Kidney (tissue), 14 donors: ENCODE results near the gene POU3F1. TPM values are rescaled to one million over a fixed set of nuclear protein-coding genes. Genes with fewer than 3 reads are reported as not detected.

Experiments
- DNase-seq, 5 donors: peaks; one replicate each; pipeline ENCODE4 v3.0.0-alpha.2; 2013 to 2020
- FAIRE-seq: peaks from 2 replicates; lab custom pipeline; 2012; peaks lifted over from hg19 to GRCh38; lab: Jason Lieb, UNC
- H3K27ac ChIP-seq, 2 donors: one replicate each; pipeline ENCODE4 v1.7.0; 2013; ENCODE audit warnings: low read depth in 2 of 2, low read length in 2 of 2, inconsistent platforms in 1 of 2
- H3K27me3 ChIP-seq: one replicate; pipeline ENCODE4 v1.7.1; 2013; ENCODE audit warnings: low read length, inconsistent platforms; ENCODE audit not compliant: control insufficient read depth, insufficient read depth
- H3K36me3 ChIP-seq, 3 donors: one replicate each; pipeline versions ENCODE4 v1.7.0 to v1.7.1; 2013; ENCODE audit warnings: low read length in 3 of 3, control low read depth in 1 of 3, inconsistent platforms in 1 of 3; ENCODE audit not compliant: insufficient read depth in 3 of 3, control insufficient read depth in 2 of 3
- H3K4me1 ChIP-seq, 3 donors: one replicate each; pipeline versions ENCODE4 v1.7.0 to v1.7.1; 2013; ENCODE audit warnings: low read length in 3 of 3, inconsistent platforms in 1 of 3, low read depth in 1 of 3; ENCODE audit not compliant: control insufficient read depth in 2 of 3, insufficient read depth in 2 of 3
- H3K4me3 ChIP-seq, 3 donors: one replicate each; pipeline versions ENCODE4 v1.7.0 to v1.8.1; 2013; ENCODE audit warnings: low read length in 3 of 3, control low read depth in 1 of 3, inconsistent platforms in 1 of 3
- H3K9ac ChIP-seq, 3 donors: one replicate each; pipeline versions ENCODE4 v1.7.0 to v1.7.1; 2013; ENCODE audit warnings: low read length in 3 of 3, control low read depth in 1 of 3, inconsistent platforms in 1 of 3
- H3K9me3 ChIP-seq, 3 donors: one replicate each; pipeline versions ENCODE4 v1.7.0 to v1.7.1; 2013; ENCODE audit warnings: low read length in 3 of 3, control low read depth in 1 of 3, inconsistent platforms in 1 of 3; ENCODE audit not compliant: control insufficient read depth in 2 of 3, insufficient read depth in 1 of 3
- intact Hi-C: fragments of 100-400 bp; cut with DNase I; formaldehyde crosslinking; loops from one replicate; pipeline ENCODE4 v1.11.1; 2022
- polyA plus RNA-seq: library from polyadenylated mRNA; stranded (reverse); fragments of 350-450 nt; fragmentation: Illumina TruSeq; extraction: RNeasy Lipid Tissue Mini Kit (QIAGEN cat#74804); gene quantifications from one replicate; pipeline ENCODE4 v1.2.3, GENCODE V29; 2014; ENCODE audit warnings: low read depth, low replicate concordance; ENCODE audit not compliant: insufficient read depth
- total RNA-seq: library from RNA; stranded (reverse); fragmentation: NEBNext Ultra II Directional; extraction: Animal tissue kit (Norgen Biotek cat#: 25700); gene quantifications from one replicate; pipeline ENCODE4 v1.2.1, GENCODE V29; 2021
- TF ChIP-seq, protein P1 (sequence below): IDR thresholded peaks from 3 replicates; pipeline ENCODE4 v1.5.1; 2012; ENCODE audit warnings: mild to moderate bottlenecking, moderate library complexity, borderline replicate concordance; ENCODE audit not compliant: insufficient read depth; ENCODE audit errors: extremely low read depth
- donor health status: control.
- donor health status: control.
- donor health status: control.
- donor health status: control.
- donor health status: control.
- donor health status: DM: yes; HTN: yes; CAD: no.
- donor health status: Normal renal cell carcinoma (clear cell type).

The POU3F1 gene
- total and polyA plus RNA-seq, 2 donors from 2014 or later = not detected

GRCh38 chr1:38089712-38090360, 43.2 kb upstream of the POU3F1 start:
- H3K27ac ChIP-seq = no peak overlapping the region
- FAIRE-seq (no peak), DNase-seq (no peak)
- intact Hi-C loops = no loop called here
- H3K9me3 ChIP-seq = no peaks in the 10 kb centered on the region
- TF ChIP-seq, protein P1, sequence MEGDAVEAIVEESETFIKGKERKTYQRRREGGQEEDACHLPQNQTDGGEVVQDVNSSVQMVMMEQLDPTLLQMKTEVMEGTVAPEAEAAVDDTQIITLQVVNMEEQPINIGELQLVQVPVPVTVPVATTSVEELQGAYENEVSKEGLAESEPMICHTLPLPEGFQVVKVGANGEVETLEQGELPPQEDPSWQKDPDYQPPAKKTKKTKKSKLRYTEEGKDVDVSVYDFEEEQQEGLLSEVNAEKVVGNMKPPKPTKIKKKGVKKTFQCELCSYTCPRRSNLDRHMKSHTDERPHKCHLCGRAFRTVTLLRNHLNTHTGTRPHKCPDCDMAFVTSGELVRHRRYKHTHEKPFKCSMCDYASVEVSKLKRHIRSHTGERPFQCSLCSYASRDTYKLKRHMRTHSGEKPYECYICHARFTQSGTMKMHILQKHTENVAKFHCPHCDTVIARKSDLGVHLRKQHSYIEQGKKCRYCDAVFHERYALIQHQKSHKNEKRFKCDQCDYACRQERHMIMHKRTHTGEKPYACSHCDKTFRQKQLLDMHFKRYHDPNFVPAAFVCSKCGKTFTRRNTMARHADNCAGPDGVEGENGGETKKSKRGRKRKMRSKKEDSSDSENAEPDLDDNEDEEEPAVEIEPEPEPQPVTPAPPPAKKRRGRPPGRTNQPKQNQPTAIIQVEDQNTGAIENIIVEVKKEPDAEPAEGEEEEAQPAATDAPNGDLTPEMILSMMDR = no peak
- H3K4me1 ChIP-seq = peaks cover 0 to 7% (median 0%) of the 10 kb centered on the region in 3 donors
- no peaks in the 10 kb centered on the region for H3K36me3 ChIP-seq
- H3K27me3 ChIP-seq = no peaks in the 10 kb centered on the region
- H3K4me3 ChIP-seq = no peak overlapping the region
- H3K9ac ChIP-seq = no peak overlapping the region

GRCh38 chr1:38088791-38089190, 42.2 kb upstream of the POU3F1 start:
- H3K36me3 ChIP-seq = no peaks in the 10 kb centered on the region
- H3K27me3 ChIP-seq = no peaks in the 10 kb centered on the region
- no peak overlapping the region for H3K9ac ChIP-seq
- DNase-seq = no peak
- H3K27ac ChIP-seq = no peak overlapping the region
- intact Hi-C loops = no loop called here
- no peak for FAIRE-seq
- H3K9me3 ChIP-seq = no peaks in the 10 kb centered on the region
- no peak overlapping the region for H3K4me3 ChIP-seq
- TF ChIP-seq, protein P1 = no peak
- peaks cover 0 to 5% (median 0%) of the 10 kb centered on the region in 3 donors for H3K4me1 ChIP-seq

DNA sequence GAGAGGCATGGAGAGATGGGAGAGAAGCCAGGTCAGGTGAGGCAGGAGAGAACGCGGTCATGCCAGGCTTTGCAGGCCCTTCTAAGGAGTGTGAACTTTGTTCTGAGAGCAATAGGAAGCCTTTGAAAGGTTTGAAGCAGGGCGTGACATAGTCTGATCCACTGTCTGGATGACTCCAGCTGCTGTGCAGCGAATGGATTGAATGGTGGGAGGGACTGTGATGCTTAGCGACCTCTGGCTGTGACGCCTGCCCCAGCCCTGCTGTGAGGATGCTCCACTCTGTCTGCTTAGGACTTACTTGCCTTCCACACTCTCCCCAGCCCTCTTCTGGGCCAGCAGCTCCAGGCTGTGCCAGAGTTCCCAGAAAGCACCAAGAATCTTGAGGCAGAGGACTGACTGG, 41.8 kb upstream of the POU3F1 start:
- Histone ChIP-seq H3K27ac (no peak overlapping the region), H3K9me3 (no peaks in the 10 kb centered on the region), H3K27me3 (no peaks in the 10 kb centered on the region), H3K4me3 (no peak overlapping the region), H3K4me1 (peaks cover 0 to 3% (median 0%) of the 10 kb centered on the region in 3 donors), H3K36me3 (no peaks in the 10 kb centered on the region), H3K9ac (no peak overlapping the region)
- TF ChIP-seq, protein P1 = no peak
- intact Hi-C loops = no loop called here
- peak in 2 of 5 donors; percentile 30 to 44 for DNase-seq
- no peak for FAIRE-seq
